ENCODE results near the gene CCDC12. TPM values are rescaled to one million over a fixed set of nuclear protein-coding genes. Genes with fewer than 3 reads are reported as not detected.

The CCDC12 gene
- total and polyA plus RNA-seq, 4 donors = 34.2 to 129 (median 70.0) TPM

DNA sequence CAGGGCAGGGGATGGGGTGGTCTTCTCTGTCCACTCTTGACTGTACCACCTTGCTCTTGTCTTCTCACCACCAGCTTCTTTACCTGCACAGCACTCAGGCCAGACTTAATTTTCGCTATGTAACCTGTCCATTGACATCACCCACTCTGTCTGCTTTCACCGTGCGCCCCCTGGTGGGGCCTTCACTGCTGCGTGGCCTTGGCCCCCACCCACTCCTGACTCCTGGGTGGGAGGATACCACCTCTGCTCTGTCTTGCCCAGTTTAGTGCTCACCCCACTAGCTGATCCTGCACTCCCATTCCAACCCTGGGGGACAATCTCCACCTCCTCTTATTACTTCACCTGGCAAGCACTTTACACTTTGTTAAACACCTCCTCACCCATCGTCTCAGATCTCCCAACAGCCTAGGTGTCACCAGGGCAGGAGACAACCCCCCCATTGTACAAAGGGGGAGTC lies 81.3 kb downstream of the CCDC12 start:
- no peak for ATAC-seq (ENCODE audit: insufficient read depth, low FRiP score)
- WGBS, 2 donors = 21 to 22% methylated on average over 5 of the region's 5 CpGs
- peaks cover 0 to 4% (median 0%) of the 10 kb centered on the region in 3 donors for H3K27me3 ChIP-seq (ENCODE audit: control insufficient read depth in 3 of 3, insufficient read depth in 3 of 3, low read length in 2 of 3)

GRCh38 chr3:46894256-46894655 lies 82.3 kb downstream of the CCDC12 start:
- Histone ChIP-seq H3K27ac (ENCODE audit: low read depth in 1 of 2, low read length in 1 of 2) (no peak overlapping the region), H3K36me3 (ENCODE audit: control insufficient read depth in 4 of 4, insufficient read depth in 4 of 4, low read length in 4 of 4) (peaks cover 0 to 3% (median 0%) of the 10 kb centered on the region in 4 donors), H3K4me1 (ENCODE audit: control insufficient read depth in 5 of 5, insufficient read depth in 5 of 5, low read length in 5 of 5) (peaks cover 0 to 48% (median 16%) of the 10 kb centered on the region in 5 donors), H3K9ac (ENCODE audit: insufficient read depth in 1 of 2, low read length in 2 of 2) (no peak overlapping the region), H3K9me3 (ENCODE audit: control insufficient read depth in 4 of 4, insufficient read depth in 3 of 4, low read length in 3 of 4) (no peaks in the 10 kb centered on the region), H3K4me3 (no peak overlapping the region), H3K27me3 (ENCODE audit: control insufficient read depth in 3 of 3, insufficient read depth in 3 of 3, low read length in 2 of 3) (peaks cover 0 to 4% (median 0%) of the 10 kb centered on the region in 3 donors)
- DNase-seq (no peak), ATAC-seq (ENCODE audit: insufficient read depth, low FRiP score) (no peak)
- WGBS, 2 donors = 91 to 93% methylated on average over 6 of the region's 6 CpGs
- TF ChIP-seq, protein P1, sequence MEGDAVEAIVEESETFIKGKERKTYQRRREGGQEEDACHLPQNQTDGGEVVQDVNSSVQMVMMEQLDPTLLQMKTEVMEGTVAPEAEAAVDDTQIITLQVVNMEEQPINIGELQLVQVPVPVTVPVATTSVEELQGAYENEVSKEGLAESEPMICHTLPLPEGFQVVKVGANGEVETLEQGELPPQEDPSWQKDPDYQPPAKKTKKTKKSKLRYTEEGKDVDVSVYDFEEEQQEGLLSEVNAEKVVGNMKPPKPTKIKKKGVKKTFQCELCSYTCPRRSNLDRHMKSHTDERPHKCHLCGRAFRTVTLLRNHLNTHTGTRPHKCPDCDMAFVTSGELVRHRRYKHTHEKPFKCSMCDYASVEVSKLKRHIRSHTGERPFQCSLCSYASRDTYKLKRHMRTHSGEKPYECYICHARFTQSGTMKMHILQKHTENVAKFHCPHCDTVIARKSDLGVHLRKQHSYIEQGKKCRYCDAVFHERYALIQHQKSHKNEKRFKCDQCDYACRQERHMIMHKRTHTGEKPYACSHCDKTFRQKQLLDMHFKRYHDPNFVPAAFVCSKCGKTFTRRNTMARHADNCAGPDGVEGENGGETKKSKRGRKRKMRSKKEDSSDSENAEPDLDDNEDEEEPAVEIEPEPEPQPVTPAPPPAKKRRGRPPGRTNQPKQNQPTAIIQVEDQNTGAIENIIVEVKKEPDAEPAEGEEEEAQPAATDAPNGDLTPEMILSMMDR (IDR thresholded peaks at IDR 0.05; ENCODE audit: control extremely low read depth, extremely low read depth) = no peak

More for the DNA sequence above, 81.3 kb downstream of the CCDC12 start:
- Histone ChIP-seq H3K4me3 (no peak overlapping the region), H3K9ac (ENCODE audit: insufficient read depth in 1 of 2, low read length in 2 of 2) (no peak overlapping the region), H3K27ac (ENCODE audit: low read depth in 1 of 2, low read length in 1 of 2) (no peak overlapping the region), H3K4me1 (ENCODE audit: control insufficient read depth in 5 of 5, insufficient read depth in 5 of 5, low read length in 5 of 5) (peaks cover 0 to 48% (median 14%) of the 10 kb centered on the region in 5 donors), H3K36me3 (ENCODE audit: control insufficient read depth in 4 of 4, insufficient read depth in 4 of 4, low read length in 4 of 4) (peaks cover 0 to 3% (median 0%) of the 10 kb centered on the region in 4 donors), H3K9me3 (ENCODE audit: control insufficient read depth in 4 of 4, insufficient read depth in 3 of 4, low read length in 3 of 4) (no peaks in the 10 kb centered on the region)
- DNase-seq = peak; percentile 58 to 69 (median 66)
- TF ChIP-seq, protein P1 (IDR thresholded peaks at IDR 0.05; ENCODE audit: control extremely low read depth, extremely low read depth) = peak; percentile 64

DNA sequence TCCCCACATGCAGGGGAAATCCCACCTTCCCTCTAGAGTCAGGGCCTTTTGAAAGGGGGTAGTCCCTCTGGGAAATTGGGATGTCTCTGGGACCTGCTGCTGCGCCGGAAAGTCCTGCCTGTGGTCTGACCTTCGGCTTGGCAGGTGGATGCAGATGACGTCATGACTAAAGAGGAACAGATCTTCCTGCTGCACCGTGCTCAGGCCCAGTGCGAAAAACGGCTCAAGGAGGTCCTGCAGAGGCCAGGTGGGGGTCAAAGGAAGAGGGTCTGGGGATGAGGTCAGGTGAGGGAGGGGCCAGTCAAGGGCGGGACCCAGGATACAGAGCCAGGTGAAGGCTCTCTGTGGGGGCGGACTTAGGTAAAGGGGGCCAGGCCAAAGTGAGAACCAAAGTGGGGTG lies 82.8 kb downstream of the CCDC12 start:
- TF ChIP-seq, protein P1 (IDR thresholded peaks at IDR 0.05; ENCODE audit: control extremely low read depth, extremely low read depth) = no peak
- whole genome bisulfite sequencing, 2 donors = 73 to 74% methylated on average over 9 of the region's 9 CpGs
- Histone ChIP-seq H3K27me3 (ENCODE audit: control insufficient read depth in 3 of 3, insufficient read depth in 3 of 3, low read length in 2 of 3) (peaks cover 0 to 4% (median 0%) of the 10 kb centered on the region in 3 donors), H3K9ac (ENCODE audit: insufficient read depth in 1 of 2, low read length in 2 of 2) (no peak overlapping the region), H3K9me3 (ENCODE audit: control insufficient read depth in 4 of 4, insufficient read depth in 3 of 4, low read length in 3 of 4) (no peaks in the 10 kb centered on the region), H3K4me1 (ENCODE audit: control insufficient read depth in 5 of 5, insufficient read depth in 5 of 5, low read length in 5 of 5) (peaks cover 0 to 48% (median 17%) of the 10 kb centered on the region in 5 donors), H3K36me3 (ENCODE audit: control insufficient read depth in 4 of 4, insufficient read depth in 4 of 4, low read length in 4 of 4) (peaks cover 0 to 3% (median 0%) of the 10 kb centered on the region in 4 donors), H3K4me3 (no peak overlapping the region), H3K27ac (ENCODE audit: low read depth in 1 of 2, low read length in 1 of 2) (no peak overlapping the region)
- DNase-seq (no peak), ATAC-seq (ENCODE audit: insufficient read depth, low FRiP score) (no peak)
